H1 (cell line): ENCODE data around the gene DAZAP2. TPM values are rescaled to one million over a fixed set of nuclear protein-coding genes. Genes with fewer than 3 reads are reported as not detected.

Source experiments
- RNF2 ChIP-seq: fragments of 200-900, 300-1000 bp; sonication (generic); IDR thresholded peaks from 2 replicates; pipeline ENCODE4 v1.7.1; 2016; ENCODE audit warnings: borderline replicate concordance, low read depth, mild to moderate bottlenecking, antibody characterized with exemption, low read length; ENCODE audit not compliant: poor library complexity, severe bottlenecking; ENCODE audit errors: missing control alignments
- polyA plus RNA-seq, 7 experiments: library from polyadenylated mRNA; depleted of rRNA in 3 of 7; stranded (reverse) in 5 of 7; unstranded in 2 of 7; fragments of >200 nt in 5 of 7; fragments of 200-250 nt in 2 of 7; gene quantifications; 1 replicate in 5 of 7; 2 replicates in 1 of 7; 4 replicates in 1 of 7; pipeline versions ENCODE4 v1.2.1 to v1.2.3, GENCODE V29; 2011 to 2013; ENCODE audit warnings: missing spikeins in 2 of 7, mixed read lengths in 2 of 7
- total RNA-seq: library from RNA; stranded (reverse); fragmentation: NEBNext Ultra II Directional; extraction: Animal tissue kit (Norgen Biotek cat#: 25700); gene quantifications from 2 replicates; pipeline ENCODE4 v1.2.1, GENCODE V29; 2021

The DAZAP2 gene
- total and polyA plus RNA-seq, 2 of the 8 experiments (the other 6 are each of a cell fraction or from before 2014, with no cell fraction given), result 27.1 to 77.2 TPM

DNA sequence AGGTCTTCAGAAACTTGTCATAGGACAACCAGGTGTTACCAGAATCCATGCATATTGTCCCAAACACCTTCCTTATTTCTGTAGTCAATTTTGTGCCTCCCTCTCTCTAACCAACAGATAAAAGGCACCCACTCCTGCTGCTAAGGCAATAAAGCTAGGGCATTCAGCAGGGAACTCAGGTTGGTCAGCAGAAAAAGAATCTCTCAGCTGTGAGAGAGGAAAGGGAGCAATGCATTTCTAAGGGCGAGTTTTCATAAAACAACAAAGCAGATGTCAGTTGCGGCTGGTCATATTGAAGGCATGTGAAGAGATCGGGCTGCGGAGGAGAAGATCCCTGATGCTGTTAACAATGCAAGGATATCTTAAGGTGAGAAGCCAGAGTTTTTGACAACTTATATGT, 13.4 kb upstream of the DAZAP2 start (continued):
- TF ChIP-seq RNF2, result no peak
